ENCODE results near the gene SCRT2. TPM values are rescaled to one million over a fixed set of nuclear protein-coding genes. Genes with fewer than 3 reads are reported as not detected.

The SCRT2 gene
- total RNA-seq, 1 experiment from 2014 or later, result not detected

DNA sequence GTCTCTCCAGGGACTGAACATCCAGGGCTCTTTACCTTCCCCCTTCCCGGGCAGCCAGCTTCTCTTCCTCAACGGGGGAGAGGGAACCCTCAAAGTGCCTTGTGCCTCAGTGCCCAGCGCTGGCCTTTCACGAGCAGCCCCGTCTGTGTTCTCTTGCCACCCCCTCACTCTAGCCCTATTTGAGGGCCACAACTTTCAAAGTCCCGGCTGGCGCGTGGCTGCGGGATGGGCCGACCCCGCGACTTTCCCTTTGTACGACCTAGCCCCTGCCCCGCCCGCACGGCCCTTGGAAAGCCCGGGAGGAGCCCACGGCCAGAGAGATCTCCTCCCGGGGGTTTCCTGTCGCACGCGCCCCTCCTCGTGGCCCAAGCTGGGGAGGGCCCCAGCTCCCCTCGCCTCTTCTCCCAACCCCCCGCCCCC lies 559 bp downstream of the SCRT2 start (continued):
- TF ChIP-seq, protein P1, sequence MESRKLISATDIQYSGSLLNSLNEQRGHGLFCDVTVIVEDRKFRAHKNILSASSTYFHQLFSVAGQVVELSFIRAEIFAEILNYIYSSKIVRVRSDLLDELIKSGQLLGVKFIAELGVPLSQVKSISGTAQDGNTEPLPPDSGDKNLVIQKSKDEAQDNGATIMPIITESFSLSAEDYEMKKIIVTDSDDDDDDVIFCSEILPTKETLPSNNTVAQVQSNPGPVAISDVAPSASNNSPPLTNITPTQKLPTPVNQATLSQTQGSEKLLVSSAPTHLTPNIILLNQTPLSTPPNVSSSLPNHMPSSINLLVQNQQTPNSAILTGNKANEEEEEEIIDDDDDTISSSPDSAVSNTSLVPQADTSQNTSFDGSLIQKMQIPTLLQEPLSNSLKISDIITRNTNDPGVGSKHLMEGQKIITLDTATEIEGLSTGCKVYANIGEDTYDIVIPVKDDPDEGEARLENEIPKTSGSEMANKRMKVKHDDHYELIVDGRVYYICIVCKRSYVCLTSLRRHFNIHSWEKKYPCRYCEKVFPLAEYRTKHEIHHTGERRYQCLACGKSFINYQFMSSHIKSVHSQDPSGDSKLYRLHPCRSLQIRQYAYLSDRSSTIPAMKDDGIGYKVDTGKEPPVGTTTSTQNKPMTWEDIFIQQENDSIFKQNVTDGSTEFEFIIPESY (IDR thresholded peaks at IDR 0.05; ENCODE audit: extremely low read depth, insufficient replicate concordance, low read length), result no peak
- TF ChIP-seq, protein P2, sequence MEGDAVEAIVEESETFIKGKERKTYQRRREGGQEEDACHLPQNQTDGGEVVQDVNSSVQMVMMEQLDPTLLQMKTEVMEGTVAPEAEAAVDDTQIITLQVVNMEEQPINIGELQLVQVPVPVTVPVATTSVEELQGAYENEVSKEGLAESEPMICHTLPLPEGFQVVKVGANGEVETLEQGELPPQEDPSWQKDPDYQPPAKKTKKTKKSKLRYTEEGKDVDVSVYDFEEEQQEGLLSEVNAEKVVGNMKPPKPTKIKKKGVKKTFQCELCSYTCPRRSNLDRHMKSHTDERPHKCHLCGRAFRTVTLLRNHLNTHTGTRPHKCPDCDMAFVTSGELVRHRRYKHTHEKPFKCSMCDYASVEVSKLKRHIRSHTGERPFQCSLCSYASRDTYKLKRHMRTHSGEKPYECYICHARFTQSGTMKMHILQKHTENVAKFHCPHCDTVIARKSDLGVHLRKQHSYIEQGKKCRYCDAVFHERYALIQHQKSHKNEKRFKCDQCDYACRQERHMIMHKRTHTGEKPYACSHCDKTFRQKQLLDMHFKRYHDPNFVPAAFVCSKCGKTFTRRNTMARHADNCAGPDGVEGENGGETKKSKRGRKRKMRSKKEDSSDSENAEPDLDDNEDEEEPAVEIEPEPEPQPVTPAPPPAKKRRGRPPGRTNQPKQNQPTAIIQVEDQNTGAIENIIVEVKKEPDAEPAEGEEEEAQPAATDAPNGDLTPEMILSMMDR (IDR thresholded peaks at IDR 0.05 in 2 of 3, conservative IDR thresholded peaks at IDR 0.05 in 1 of 3; ENCODE audit: borderline replicate concordance in 1 of 3, insufficient read depth in 1 of 3, low read depth in 2 of 3, low read length in 2 of 3), result no peak
- TF ChIP-seq POLR2A (IDR thresholded peaks at IDR 0.05; ENCODE audit: borderline replicate concordance, extremely low read depth, insufficient read depth, insufficient read length) (no peak), EGR1 (IDR thresholded peaks at IDR 0.05; ENCODE audit: low read depth) (no peak), JUND (IDR thresholded peaks at IDR 0.05) (no peak), RAD21 (IDR thresholded peaks at IDR 0.05; ENCODE audit: low read depth) (no peak), SRF (IDR thresholded peaks at IDR 0.05; ENCODE audit: low read depth) (no peak), ELF1 (IDR thresholded peaks at IDR 0.05; ENCODE audit: borderline replicate concordance, low read depth) (no peak)

DNA sequence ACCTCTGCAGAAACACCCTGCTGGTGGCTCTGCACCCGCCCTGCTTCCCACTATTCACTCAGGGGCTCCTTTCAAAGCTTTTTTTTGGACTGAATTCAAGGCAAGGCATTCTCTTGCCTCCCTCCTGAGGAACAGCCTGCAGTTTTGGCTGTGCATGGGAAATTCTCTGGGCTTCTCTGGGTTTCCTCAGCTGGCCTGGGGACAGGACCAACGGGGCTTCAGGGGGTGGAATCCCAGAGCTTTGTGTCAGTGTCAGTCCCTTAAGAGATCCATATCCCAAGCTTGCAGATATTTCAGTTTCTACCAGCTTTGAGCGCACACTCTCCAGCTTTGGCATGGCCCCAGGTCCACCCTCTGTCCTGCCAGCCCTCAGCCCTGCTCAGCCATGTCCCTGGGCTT lies 2.0 kb downstream of the SCRT2 start:
- no peak for DNase-seq (ENCODE audit: low read depth, low spot score)
- Histone ChIP-seq H3K4me1 (ENCODE audit: control insufficient read depth in 1 of 2, insufficient read depth in 2 of 2, low read length in 2 of 2) (peaks cover 9 to 10% of the 10 kb centered on the region in 2 experiments; a peak in 3 of 4 replicates), H3K27ac (ENCODE audit: low read depth, low read length) (no peak overlapping the region), H3K9me3 (ENCODE audit: control insufficient read depth in 1 of 2, insufficient read depth in 1 of 2, low read depth in 1 of 2, low read length in 2 of 2) (no peaks in the 10 kb centered on the region), H3K79me2 (ENCODE audit: insufficient read depth, low read length) (no peaks in the 10 kb centered on the region), H3K4me3 (replicated peaks in 1 of 2; ENCODE audit: low read depth in 1 of 2, low read length in 2 of 2) (no peak overlapping the region), H2AFZ (ENCODE audit: low read depth, low read length, poor library complexity, severe bottlenecking) (no peak overlapping the region), H3K9ac (ENCODE audit: low read length) (no peak overlapping the region), H3K36me3 (ENCODE audit: control insufficient read depth in 1 of 2, insufficient read depth in 2 of 2, low read length in 2 of 2) (no peaks in the 10 kb centered on the region), H3K4me2 (ENCODE audit: low read length) (no peak overlapping the region), H3K9me2 (ENCODE audit: insufficient read depth) (no peaks in the 10 kb centered on the region), H4K20me1 (ENCODE audit: insufficient read depth) (no peaks in the 10 kb centered on the region), H3K27me3 (ENCODE audit: insufficient read depth, low read length) (peaks cover 35% of the 10 kb centered on the region)
- intact Hi-C loops (cut with micrococcal nuclease), result loop anchor here (2.0 kb wide), 1 partner anchor 55 kb away; no protein-coding TSS in a partner anchor
- ChIA-PET CTCF (no interaction called here), POLR2A (no interaction called here), RAD21 (ENCODE audit: low non-redundant PET in 1 of 2, low total read pairs in 2 of 2, uncharacterized antibody in 2 of 2, unreplicated experiment in 2 of 2) (interaction anchor here in 1 of 2 experiments (0.9 kb wide), 1 partner anchor 66 kb away, joined by 3 read pairs; no protein-coding TSS in a partner anchor)
- no TSS peak for BruUV-seq (replicated peaks)
- TF ChIP-seq EZH2 (IDR thresholded peaks at IDR 0.05) (no peak), YY1 (IDR thresholded peaks at IDR 0.05; ENCODE audit: extremely low read depth, insufficient replicate concordance, low read depth, low read length) (no peak), EZH2phosphoT487 (IDR thresholded peaks at IDR 0.05; ENCODE audit: borderline replicate concordance) (no peak), ZFX (IDR thresholded peaks at IDR 0.05) (no peak), JUND (IDR thresholded peaks at IDR 0.05) (no peak), EGR1 (IDR thresholded peaks at IDR 0.05; ENCODE audit: low read depth) (no peak), RAD21 (IDR thresholded peaks at IDR 0.05; ENCODE audit: low read depth) (no peak)
- TF ChIP-seq, protein P2 (IDR thresholded peaks at IDR 0.05 in 2 of 3, conservative IDR thresholded peaks at IDR 0.05 in 1 of 3; ENCODE audit: borderline replicate concordance in 1 of 3, insufficient read depth in 1 of 3, low read depth in 2 of 3, low read length in 2 of 3), result no peak
- TF ChIP-seq, protein P3, sequence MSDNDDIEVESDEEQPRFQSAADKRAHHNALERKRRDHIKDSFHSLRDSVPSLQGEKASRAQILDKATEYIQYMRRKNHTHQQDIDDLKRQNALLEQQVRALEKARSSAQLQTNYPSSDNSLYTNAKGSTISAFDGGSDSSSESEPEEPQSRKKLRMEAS (IDR thresholded peaks at IDR 0.05), result no peak
- TF ChIP-seq, protein P4, sequence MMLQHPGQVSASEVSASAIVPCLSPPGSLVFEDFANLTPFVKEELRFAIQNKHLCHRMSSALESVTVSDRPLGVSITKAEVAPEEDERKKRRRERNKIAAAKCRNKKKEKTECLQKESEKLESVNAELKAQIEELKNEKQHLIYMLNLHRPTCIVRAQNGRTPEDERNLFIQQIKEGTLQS (IDR thresholded peaks at IDR 0.05), result no peak
- ATAC-seq, result no peak

Data from HCT116 (cell line).